Motor neuron (in vitro differentiated cells): ENCODE results near the gene ZNF609. TPM values are rescaled to one million over a fixed set of nuclear protein-coding genes. Genes with fewer than 3 reads are reported as not detected.

Experiments used
- ATAC-seq, 8 experiments: fragments of 200-7000 bp; cut with Tn5 transposase; replicated peaks in 6 of 8; 2 replicates each; pipeline ENCODE4 v1.8.0; 2021; ENCODE audit warnings: mild to moderate bottlenecking in 8 of 8, moderate library complexity in 8 of 8
- H3K27ac ChIP-seq, 2 donors: fragments of 250-450 bp; sonication (Bioruptor Pico); 2 replicates each; pipeline ENCODE4 v1.9.0; 2021; ENCODE audit warnings: antibody characterized with exemption in 2 of 2, mild to moderate bottlenecking in 2 of 2, moderate library complexity in 1 of 2
- H3K4me1 ChIP-seq, 2 donors: fragments of 250-450 bp; sonication (Bioruptor Pico); replicated peaks in 1 of 2; 2 replicates each; pipeline ENCODE4 v1.6.1; 2021; ENCODE audit warnings: antibody characterized with exemption in 2 of 2, mild to moderate bottlenecking in 2 of 2, moderate library complexity in 1 of 2
- H3K4me3 ChIP-seq, 5 donors: fragments of 250-450 bp; sonication (Bioruptor Pico); 2 replicates each; pipeline ENCODE4 v1.9.0; 2021; ENCODE audit warnings: antibody characterized with exemption in 5 of 5, mild to moderate bottlenecking in 5 of 5, moderate library complexity in 4 of 5
- WGBS, 10 experiments: fragments of 450-650 bp; shearing (Covaris generic); methylation state at CpG; one replicate each; pipeline ENCODE4 v1.0.0; 2022; 5-methylcytosine and 5-hydroxymethylcytosine counted together
- in situ Hi-C, 9 experiments: fragments of 400-800 bp; cut with MboI; loops; one replicate each; pipeline ENCODE4 v1.15.0; 2021; ENCODE audit warnings: low sequenced_read_pairs in 9 of 9, low pct_unique_long_range_greater_than_20kb in 2 of 9; ENCODE audit not compliant: unreplicated experiment in 9 of 9
- total RNA-seq, 8 experiments: library from RNA; unstranded; fragments of 300-600 nt; gene quantifications; 2 replicates each; pipeline versions ENCODE4 v1.2.3 to v1.2.4, GENCODE V29; 2022

The ZNF609 gene
- total RNA-seq, 8 experiments from 2014 or later = 11.7 to 86.7 (median 27.7) TPM

- in situ Hi-C loops = no loop called here
- ATAC-seq = no peak
- Histone ChIP-seq H3K4me1 (peaks cover 0 to 2% of the 10 kb centered on the region in 2 donors), H3K4me3 (no peak overlapping the region), H3K27ac (no peak overlapping the region)
- WGBS, 10 experiments = 60 to 100% (median 90%) methylated on average over 1 to 2 of the region's 2 CpGs; no CpG with 5 or more reads in 4 of the 10 experiments
Observed at GRCh38 chr15:64716452-64716851, 256.1 kb downstream of the ZNF609 start.

- WGBS, 10 experiments = 17 to 100% (median 94%) methylated on average over 1 to 6 of the region's 7 CpGs; no CpG with 5 or more reads in 2 of the 10 experiments
Observed at GRCh38 chr15:64717130-64717529, 256.8 kb downstream of the ZNF609 start.

GRCh38 chr15:64717735-64718495, 257.5 kb downstream of the ZNF609 start:
- Histone ChIP-seq H3K4me3 (no peak overlapping the region), H3K27ac (no peak overlapping the region), H3K4me1 (peaks cover 0 to 2% of the 10 kb centered on the region in 2 donors)
- WGBS, 10 experiments = 60 to 100% (median 92%) methylated on average over 1 to 7 of the region's 18 CpGs; no CpG with 5 or more reads in 1 of the 10 experiments
- in situ Hi-C loops = no loop called here
- no peak for ATAC-seq

More at GRCh38 chr15:64717130-64717529, 256.8 kb downstream of the ZNF609 start:
- Histone ChIP-seq H3K27ac (no peak overlapping the region), H3K4me1 (peaks cover 0 to 2% of the 10 kb centered on the region in 2 donors), H3K4me3 (no peak overlapping the region)
- no peak for ATAC-seq
- in situ Hi-C loops = no loop called here

GRCh38 chr15:64720188-64720587, 259.8 kb downstream of the ZNF609 start:
- Histone ChIP-seq H3K4me1 (peaks cover 0 to 2% of the 10 kb centered on the region in 2 donors), H3K27ac (no peak overlapping the region), H3K4me3 (no peak overlapping the region)
- ATAC-seq = no peak
- in situ Hi-C loops = no loop called here
- WGBS, 10 experiments = 64 to 100% (median 94%) methylated on average over 1 to 3 of the region's 3 CpGs; no CpG with 5 or more reads in 3 of the 10 experiments

- in situ Hi-C loops = loop anchor here in 2 of 9 experiments (5.0 to 25.0 kb wide), 3 partner anchors 77 to 182 kb away; partner anchors contain the start of gene ANKDD1A (in 1 of the 2)
- no peak for ATAC-seq
- no peaks in the 10 kb centered on the region for H3K4me1 ChIP-seq
- no peak overlapping the region for H3K4me3 ChIP-seq
- WGBS, 10 experiments = 33 to 100% (median 81%) methylated on average over 1 to 4 of the region's 5 CpGs; no CpG with 5 or more reads in 6 of the 10 experiments
- H3K27ac ChIP-seq = no peak overlapping the region
Observed at GRCh38 chr15:64730151-64730550, 269.8 kb downstream of the ZNF609 start.

GRCh38 chr15:64731012-64731804, 270.8 kb downstream of the ZNF609 start:
- ATAC-seq = peak; percentile 75 to 88 (median 84)
- in situ Hi-C loops = loop anchor here in 2 of 9 experiments (5.0 to 25.0 kb wide), 3 partner anchors 76 to 181 kb away; partner anchors contain the start of gene ANKDD1A (in 1 of the 2)
- no peak overlapping the region for H3K27ac ChIP-seq
- no peaks in the 10 kb centered on the region for H3K4me1 ChIP-seq
- no peak overlapping the region for H3K4me3 ChIP-seq
- 0 to 50% (median 29%) methylated on average over 2 to 12 of the region's 16 CpGs; no CpG with 5 or more reads in 3 of the 10 experiments for WGBS, 10 experiments

GRCh38 chr15:64731805-64732151, 271.4 kb downstream of the ZNF609 start:
- H3K4me3 ChIP-seq = no peak overlapping the region
- in situ Hi-C loops = loop anchor here in 2 of 9 experiments (5.0 to 25.0 kb wide), 3 partner anchors 76 to 181 kb away; partner anchors contain the start of gene ANKDD1A (in 1 of the 2)
- H3K27ac ChIP-seq = no peak overlapping the region
- peak in 3 of 8 experiments; percentile 6 to 12 (median 11) for ATAC-seq
- 76% methylated on average over 5 of the region's 9 CpGs; no CpG with 5 or more reads in 9 of the 10 experiments for WGBS, 10 experiments
- H3K4me1 ChIP-seq = no peaks in the 10 kb centered on the region

GRCh38 chr15:64732156-64732860, 271.9 kb downstream of the ZNF609 start:
- Histone ChIP-seq H3K4me1 (no peaks in the 10 kb centered on the region), H3K4me3 (no peak overlapping the region), H3K27ac (no peak overlapping the region)
- in situ Hi-C loops = loop anchor here in 2 of 9 experiments (5.0 to 25.0 kb wide), 3 partner anchors 75 to 180 kb away; partner anchors contain the start of gene ANKDD1A (in 1 of the 2)
- WGBS, 10 experiments = 53 to 100% (median 73%) methylated on average over 1 to 7 of the region's 7 CpGs; no CpG with 5 or more reads in 1 of the 10 experiments
- no peak for ATAC-seq

Other genes starting within 250 kb of the ZNF609 start
- gene CSNK1G1, start 104.4 kb upstream of the ZNF609 start, total RNA-seq = 10 to 100 TPM; 12.3 to 30.8 (median 25.4) TPM
- 10 to 100 TPM in 3 of 8 experiments, 1 to 10 TPM in 4, not detected in 1; 2.4 to 81.1 (median 4.9) TPM for gene PCLAF, start 79.1 kb upstream of the ZNF609 start, total RNA-seq
- 10 to 100 TPM in 6 of 8 experiments, 1 to 10 TPM in 2; 9.6 to 21.9 (median 13.4) TPM for gene TRIP4, start 72.7 kb upstream of the ZNF609 start, total RNA-seq